A549 (cell line): ENCODE data around the gene PCED1A. TPM values are rescaled to one million over a fixed set of nuclear protein-coding genes. Genes with fewer than 3 reads are reported as not detected.
"Not testable (repeated sequence)": the region's sequence is repeated elsewhere in the genome, so short reads cannot be mapped to it uniquely, and the experiment has no call there.

Experiments
- ATAC-seq, 2 experiments: fragments of 200-7000 bp in 1 of 2; fragments of >200 bp in 1 of 2; cut with Nextera tagmentation in 1 of 2; cut with Tn5 transposase in 1 of 2; 3 replicates each; pipeline versions ENCODE4 v1.8.0 to v1.9.1; 2018 to 2020; ENCODE audit warnings: mild to moderate bottlenecking in 1 of 2, moderate library complexity in 1 of 2
- CTCF ChIA-PET: fragments of 300-600 bp; sonication (Branson Sonifier 250); formaldehyde crosslinking; extraction: SDS; loops from one replicate; lab custom pipeline; 2021; ENCODE audit warnings: antibody characterized with exemption, inconsistent platforms; lab: Yijun Ruan, JAX
- POLR2A ChIA-PET: fragments of 350-600 bp; formaldehyde crosslinking; extraction: SDS; loops from one replicate; lab custom pipeline; 2021; ENCODE audit warnings: antibody characterized with exemption, inconsistent platforms; lab: Yijun Ruan, JAX
- DNase-seq, 2 experiments: peaks; one replicate each; pipeline versions ENCODE4 v3.0.0 to v3.0.0-alpha.2; 2011 to 2016; ENCODE audit warnings: low read depth in 1 of 2, low spot score in 1 of 2
- FAIRE-seq: peaks from 2 replicates; lab custom pipeline; 2011; peaks lifted over from hg19 to GRCh38; lab: Jason Lieb, UNC
- H3K27ac ChIP-seq, 2 experiments: fragments of >200 bp; sonication (Bioruptor Twin); formaldehyde crosslinking; 3 replicates each; pipeline ENCODE4 v1.5.1; 2016 to 2017
- H3K4me1 ChIP-seq: fragments of >200 bp; sonication (Bioruptor Twin); formaldehyde crosslinking; 3 replicates; pipeline ENCODE4 v1.6.1; 2016
- H3K4me2 ChIP-seq: fragments of >200 bp; sonication (Bioruptor Twin); formaldehyde crosslinking; 3 replicates; pipeline ENCODE4 v1.6.1; 2016
- H3K4me3 ChIP-seq: fragments of >200 bp; sonication (Bioruptor Twin); formaldehyde crosslinking; 3 replicates; pipeline ENCODE4 v1.5.1; 2016
- H3K9me3 ChIP-seq: fragments of >200 bp; sonication (Bioruptor Twin); formaldehyde crosslinking; 3 replicates; pipeline ENCODE4 v1.6.1; 2016
- CEBPB ChIP-seq, 2 experiments: fragments of >200 bp in 1 of 2; sonication (Bioruptor Twin) in 1 of 2; formaldehyde crosslinking in 1 of 2; IDR thresholded peaks; 2 replicates each; pipeline ENCODE4 v1.6.1; 2012 to 2016
- CHD2 ChIP-seq: fragments of 150-350 bp; IDR thresholded peaks from 2 replicates; pipeline ENCODE4 v1.6.1; 2014; ENCODE audit warnings: low read length; ENCODE audit not compliant: partially characterized antibody
- EHMT2 ChIP-seq: fragments of 200-600 bp; sonication (generic); IDR thresholded peaks from 2 replicates; pipeline ENCODE4 v1.6.1; 2016; ENCODE audit warnings: antibody characterized with exemption, low read depth, mild to moderate bottlenecking, moderate library complexity
- ESRRA ChIP-seq: fragments of 150-350 bp; IDR thresholded peaks from 2 replicates; pipeline ENCODE4 v1.6.1; 2014; ENCODE audit warnings: mild to moderate bottlenecking, low read length, borderline replicate concordance
- FOSB ChIP-seq: fragments of 250-450 bp; sonication (Bioruptor Pico); IDR thresholded peaks from 2 replicates; pipeline ENCODE4 v1.5.0; 2020; ENCODE audit warnings: mild to moderate bottlenecking, moderate library complexity
- FOXS1 ChIP-seq: fragments of 250-450 bp; sonication (Bioruptor Pico); IDR thresholded peaks from 2 replicates; pipeline ENCODE4 v1.5.0; 2020; ENCODE audit warnings: mild to moderate bottlenecking, moderate library complexity
- GATA3 ChIP-seq: IDR thresholded peaks from 2 replicates; pipeline ENCODE4 v1.6.1; 2012; ENCODE audit warnings: borderline replicate concordance
- HOXB5 ChIP-seq: fragments of 250-450 bp; sonication (Bioruptor Pico); IDR thresholded peaks from 2 replicates; pipeline ENCODE4 v1.5.0; 2020; ENCODE audit warnings: mild to moderate bottlenecking, moderate library complexity
- JUNB ChIP-seq: fragments of >200 bp; sonication (Bioruptor Twin); formaldehyde crosslinking; IDR thresholded peaks from 2 replicates; pipeline ENCODE4 v1.6.1; 2016
- KDM1A ChIP-seq: fragments of 200-600 bp; sonication (generic); IDR thresholded peaks from 2 replicates; pipeline ENCODE4 v1.6.1; 2016; ENCODE audit warnings: low read depth, mild to moderate bottlenecking
- MAZ ChIP-seq: fragments of 150-350 bp; IDR thresholded peaks from 2 replicates; pipeline ENCODE4 v1.6.1; 2014; ENCODE audit warnings: antibody characterized with exemption, low read depth, low read length, borderline replicate concordance
- NPAS2 ChIP-seq: fragments of 250-450 bp; sonication (Bioruptor Pico); IDR thresholded peaks from 2 replicates; pipeline ENCODE4 v1.8.0; 2022; ENCODE audit warnings: mild to moderate bottlenecking, moderate library complexity, borderline replicate concordance
- RAD21 ChIP-seq, 2 experiments: fragments of >200 bp in 1 of 2; sonication (Bioruptor Twin) in 1 of 2; formaldehyde crosslinking in 1 of 2; IDR thresholded peaks in 1 of 2; conservative IDR thresholded peaks in 1 of 2; 2 replicates in 1 of 2; 3 replicates in 1 of 2; pipeline ENCODE4 v1.6.1; 2012 to 2018; ENCODE audit warnings: inconsistent platforms in 1 of 2
- RARB ChIP-seq: fragments of 250-450 bp; sonication (Bioruptor Pico); IDR thresholded peaks from 2 replicates; pipeline ENCODE4 v1.8.0; 2021; ENCODE audit warnings: mild to moderate bottlenecking, moderate library complexity
- RNF2 ChIP-seq: fragments of 200-600 bp; sonication (generic); IDR thresholded peaks from 2 replicates; pipeline ENCODE4 v1.6.1; 2016; ENCODE audit warnings: low read depth, mild to moderate bottlenecking, antibody characterized with exemption, moderate library complexity, borderline replicate concordance
- SMC3 ChIP-seq: fragments of >200 bp; sonication (Bioruptor Twin); formaldehyde crosslinking; IDR thresholded peaks from 3 replicates; pipeline ENCODE4 v1.6.1; 2018; ENCODE audit warnings: inconsistent platforms
- SREBF2 ChIP-seq: fragments of 450-650 bp; IDR thresholded peaks from 2 replicates; pipeline ENCODE4 v1.6.1; 2014; ENCODE audit warnings: mild to moderate bottlenecking, moderate library complexity
- ZFP36 ChIP-seq: fragments of 450-650 bp; IDR thresholded peaks from 2 replicates; pipeline ENCODE4 v1.6.1; 2014; ENCODE audit warnings: borderline replicate concordance; ENCODE audit not compliant: partially characterized antibody
- ZNF302 ChIP-seq: fragments of 250-450 bp; sonication (Bioruptor Pico); IDR thresholded peaks from 2 replicates; pipeline ENCODE4 v1.9.0; 2021; ENCODE audit warnings: inconsistent platforms, mild to moderate bottlenecking, moderate library complexity
- WGBS: methylation state at CpG from one replicate; pipeline ENCODE4 v1.1.6; 2017; ENCODE audit errors: missing lambda C conversion rate; 5-methylcytosine and 5-hydroxymethylcytosine counted together
- polyA plus RNA-seq, 4 experiments: library from polyadenylated mRNA; depleted of rRNA in 3 of 4; stranded (reverse); fragments of >200 nt; fragmentation: RNase III in 1 of 4; extraction: RNeasy Plus Mini Kit Qiagen cat#74134 plus additional on column Dnase treatment in 1 of 4; gene quantifications; 2 replicates in 3 of 4; 3 replicates in 1 of 4; pipeline ENCODE4 v1.2.3, GENCODE V29; 2011 to 2017
- TF ChIP-seq, protein P1 (sequence below): fragments of >200 bp; sonication (Bioruptor Twin); formaldehyde crosslinking; IDR thresholded peaks from 3 replicates; pipeline ENCODE4 v1.6.1; 2016
- TF ChIP-seq, protein P2 (sequence below): IDR thresholded peaks from 2 replicates; pipeline ENCODE4 v1.6.1; 2012
- TF ChIP-seq, protein P3 (sequence below): fragments of >200 bp; sonication (Bioruptor Twin); formaldehyde crosslinking; IDR thresholded peaks from 2 replicates; pipeline ENCODE4 v1.6.1; 2016

PCED1A gene
- polyA plus RNA-seq, 2 of the 4 experiments (the other 2 are of a cell fraction), result 25.7 to 43.8 TPM

DNA sequence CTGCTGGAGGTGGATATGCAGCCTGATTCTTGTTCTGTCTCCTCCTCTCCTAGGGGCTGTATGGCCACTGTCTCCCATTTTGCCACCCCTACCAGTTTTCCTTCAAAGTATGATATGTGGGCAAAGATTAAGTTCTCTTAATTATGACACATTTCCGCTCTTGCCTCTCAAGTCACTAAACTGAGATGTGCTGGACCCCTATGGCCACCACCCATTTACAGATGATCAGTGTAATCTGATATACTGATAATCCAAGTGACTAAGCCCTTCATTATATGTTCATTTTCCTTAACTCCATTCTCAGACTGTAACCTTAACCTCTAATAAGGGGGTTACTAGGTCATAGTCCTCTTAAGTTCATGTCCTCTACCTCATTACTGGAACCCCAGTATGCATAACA is 26.4 kb downstream of the PCED1A start:
- ATAC-seq, result no peak; a peak in 1 of 6 replicates
- Histone ChIP-seq H3K4me3 (no peak overlapping the region), H3K4me2 (peak overlapping the region; percentile 66), H3K9me3 (peaks cover 24% of the 10 kb centered on the region), H3K4me1 (peaks cover 20% of the 10 kb centered on the region), H3K27ac (peak overlapping the region; percentile 29 to 71; a peak in 5 of 6 replicates)
- DNase-seq, result no peak
- POLR2A ChIA-PET, result interaction anchor here (0.7 kb wide), 1 partner anchor 26 kb away, joined by 4 read pairs; no protein-coding TSS in a partner anchor
- FAIRE-seq, result no peak
- TF ChIP-seq GATA3, result no peak
- no peak for TF ChIP-seq ZFP36
- no peak for TF ChIP-seq SREBF2
- TF ChIP-seq MAZ, result no peak
- TF ChIP-seq, protein P1, sequence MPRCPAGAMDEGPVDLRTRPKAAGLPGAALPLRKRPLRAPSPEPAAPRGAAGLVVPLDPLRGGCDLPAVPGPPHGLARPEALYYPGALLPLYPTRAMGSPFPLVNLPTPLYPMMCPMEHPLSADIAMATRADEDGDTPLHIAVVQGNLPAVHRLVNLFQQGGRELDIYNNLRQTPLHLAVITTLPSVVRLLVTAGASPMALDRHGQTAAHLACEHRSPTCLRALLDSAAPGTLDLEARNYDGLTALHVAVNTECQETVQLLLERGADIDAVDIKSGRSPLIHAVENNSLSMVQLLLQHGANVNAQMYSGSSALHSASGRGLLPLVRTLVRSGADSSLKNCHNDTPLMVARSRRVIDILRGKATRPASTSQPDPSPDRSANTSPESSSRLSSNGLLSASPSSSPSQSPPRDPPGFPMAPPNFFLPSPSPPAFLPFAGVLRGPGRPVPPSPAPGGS, result no peak
- no peak for TF ChIP-seq ESRRA
- no peak for TF ChIP-seq RNF2
- no peak for TF ChIP-seq EHMT2
- TF ChIP-seq, protein P2, sequence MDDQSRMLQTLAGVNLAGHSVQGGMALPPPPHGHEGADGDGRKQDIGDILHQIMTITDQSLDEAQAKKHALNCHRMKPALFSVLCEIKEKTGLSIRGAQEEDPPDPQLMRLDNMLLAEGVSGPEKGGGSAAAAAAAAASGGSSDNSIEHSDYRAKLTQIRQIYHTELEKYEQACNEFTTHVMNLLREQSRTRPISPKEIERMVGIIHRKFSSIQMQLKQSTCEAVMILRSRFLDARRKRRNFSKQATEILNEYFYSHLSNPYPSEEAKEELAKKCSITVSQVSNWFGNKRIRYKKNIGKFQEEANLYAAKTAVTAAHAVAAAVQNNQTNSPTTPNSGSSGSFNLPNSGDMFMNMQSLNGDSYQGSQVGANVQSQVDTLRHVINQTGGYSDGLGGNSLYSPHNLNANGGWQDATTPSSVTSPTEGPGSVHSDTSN, result no peak
- no peak for TF ChIP-seq RARB
- no peak for TF ChIP-seq CHD2
- TF ChIP-seq ZNF302 (CRISPR knock-in tag), result no peak
- TF ChIP-seq FOSB (CRISPR knock-in tag), result no peak
- no peak for TF ChIP-seq SMC3
- TF ChIP-seq FOXS1, result no peak
- TF ChIP-seq, protein P3, sequence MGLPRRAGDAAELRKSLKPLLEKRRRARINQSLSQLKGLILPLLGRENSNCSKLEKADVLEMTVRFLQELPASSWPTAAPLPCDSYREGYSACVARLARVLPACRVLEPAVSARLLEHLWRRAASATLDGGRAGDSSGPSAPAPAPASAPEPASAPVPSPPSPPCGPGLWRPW, result no peak
- TF ChIP-seq NPAS2 (CRISPR knock-in tag), result no peak
- no peak for TF ChIP-seq RAD21 (conservative IDR thresholded peaks at IDR 0.05 in 1 of 2, IDR thresholded peaks at IDR 0.05 in 1 of 2)
- no peak for TF ChIP-seq HOXB5 (CRISPR knock-in tag)
- CTCF ChIA-PET, result interaction anchor here (1.0 to 1.6 kb wide), 5 partner anchors 10 to 57 kb away, joined by 3 to 6 read pairs (median 3); no protein-coding TSS in a partner anchor
- 91% methylated on average over 1 of the region's 1 CpG for WGBS

DNA sequence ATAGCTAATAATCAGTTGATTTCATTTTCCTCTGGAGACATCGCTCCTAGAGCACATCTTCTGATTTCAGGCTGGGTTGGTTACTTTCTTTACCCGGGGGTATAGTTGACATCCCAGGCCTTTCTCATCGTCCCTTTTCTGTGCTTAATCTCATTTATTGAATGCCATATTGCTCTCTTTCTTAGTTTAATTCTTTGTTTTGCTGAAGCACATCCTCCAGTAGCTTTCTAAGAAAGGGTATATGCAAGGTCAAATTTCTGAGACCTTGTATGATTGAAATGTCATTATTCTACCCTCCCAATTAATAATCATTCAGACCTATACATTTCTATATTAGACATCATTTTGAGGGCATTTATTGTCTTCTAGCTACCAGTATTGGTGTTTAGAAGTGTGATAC is 28.3 kb downstream of the PCED1A start:
- 8% methylated on average over 3 of the region's 3 CpGs for WGBS
- Histone ChIP-seq H3K4me2 (no peak overlapping the region), H3K4me3 (no peak overlapping the region), H3K4me1 (peaks cover 20% of the 10 kb centered on the region), H3K9me3 (peaks cover 24% of the 10 kb centered on the region), H3K27ac (no peak overlapping the region)
- ChIA-PET POLR2A (interaction anchor here (0.6 kb wide), 1 partner anchor 56 kb away, joined by 13 read pairs; no protein-coding TSS in a partner anchor), CTCF (interaction anchor here (0.9 to 1.5 kb wide), 4 partner anchors 14 to 71 kb away, joined by 3 to 5 read pairs (median 5); no protein-coding TSS in a partner anchor)
- no peak for DNase-seq
- ATAC-seq, result no peak
- no peak for FAIRE-seq
- TF ChIP-seq ZNF302 (CRISPR knock-in tag) (no peak), CEBPB (IDR thresholded peaks at IDR 0.05) (no peak), KDM1A (peak; percentile 59; the same call in 1 of the 2 replicates)

DNA sequence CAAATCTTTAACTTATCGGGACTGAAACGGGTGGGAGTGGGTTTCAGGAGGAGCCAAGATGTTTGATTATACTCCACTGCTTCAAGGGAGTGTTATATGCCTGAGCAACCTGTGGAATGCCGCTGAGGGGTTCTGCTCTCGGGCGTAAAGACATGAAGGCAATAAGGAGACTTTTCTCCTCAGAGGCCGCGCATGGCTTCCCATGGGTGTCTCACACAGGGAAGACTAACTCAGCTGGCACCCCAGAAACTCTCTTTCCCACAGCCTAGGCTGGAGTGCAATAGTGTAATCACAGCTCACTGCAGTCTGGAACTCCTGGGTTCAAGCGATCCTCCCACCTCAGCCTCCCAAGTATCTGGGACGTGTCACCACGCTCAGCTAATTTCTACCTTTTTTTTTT is 30.8 kb downstream of the PCED1A start:
- DNase-seq, result no peak
- Histone ChIP-seq H3K9me3 (peaks cover 24% of the 10 kb centered on the region), H3K4me2 (no peak overlapping the region)
- CTCF ChIA-PET, result interaction anchor here (1.1 to 4.4 kb wide), 5 partner anchors 10 to 122 kb away, joined by 3 to 12 read pairs (median 6); no protein-coding TSS in a partner anchor
- TF ChIP-seq JUNB, result no peak
- TF ChIP-seq, all 56 proteins: peak for 0
- Histone ChIP-seq H3K4me1 (peaks cover 17% of the 10 kb centered on the region), H3K27ac (no peak overlapping the region), H3K4me3 (no peak overlapping the region)
- POLR2A ChIA-PET, result no interaction called here
- WGBS, result 72% methylated on average over 10 of the region's 10 CpGs
- ATAC-seq (no peak), FAIRE-seq (no peak)

DNA sequence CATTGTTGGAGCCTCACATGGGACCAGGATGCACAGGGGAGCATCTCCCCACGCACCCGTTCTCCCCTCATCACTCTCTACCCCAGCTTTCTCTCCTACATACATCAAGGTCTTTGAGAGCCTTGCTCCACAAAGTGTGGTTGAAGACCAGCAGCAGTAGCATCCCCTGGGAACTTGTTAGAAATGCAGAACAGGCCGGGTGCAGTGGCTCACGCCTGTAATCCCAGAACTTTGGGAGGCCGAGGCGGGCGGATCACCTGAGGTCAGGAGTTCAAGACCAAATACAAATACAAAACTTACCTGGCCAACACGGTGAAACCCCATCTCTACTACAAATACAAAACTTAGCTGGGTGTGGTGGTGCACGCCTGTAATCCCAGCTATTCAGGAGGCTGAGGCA is 32.5 kb downstream of the PCED1A start:
- WGBS, result 68% methylated on average over 9 of the region's 9 CpGs
- H3K4me1 ChIP-seq, H3K4me3 ChIP-seq, FAIRE-seq, H3K27ac ChIP-seq, DNase-seq, POLR2A ChIA-PET, H3K4me2 ChIP-seq, ATAC-seq: not testable (repeated sequence)
- CTCF ChIA-PET, result interaction anchor here (0.8 to 4.4 kb wide), 2 partner anchors 12 to 44 kb away, joined by 3 to 12 read pairs; no protein-coding TSS in a partner anchor
- peaks cover 20% of the 10 kb centered on the region for H3K9me3 ChIP-seq
